ENCODE measurements around the gene KCTD3. TPM values are rescaled to one million over a fixed set of nuclear protein-coding genes. Genes with fewer than 3 reads are reported as not detected.

Gene KCTD3
- total RNA-seq, 4 donors from 2014 or later: 62.4 to 99.8 (median 82.0) TPM

DNA sequence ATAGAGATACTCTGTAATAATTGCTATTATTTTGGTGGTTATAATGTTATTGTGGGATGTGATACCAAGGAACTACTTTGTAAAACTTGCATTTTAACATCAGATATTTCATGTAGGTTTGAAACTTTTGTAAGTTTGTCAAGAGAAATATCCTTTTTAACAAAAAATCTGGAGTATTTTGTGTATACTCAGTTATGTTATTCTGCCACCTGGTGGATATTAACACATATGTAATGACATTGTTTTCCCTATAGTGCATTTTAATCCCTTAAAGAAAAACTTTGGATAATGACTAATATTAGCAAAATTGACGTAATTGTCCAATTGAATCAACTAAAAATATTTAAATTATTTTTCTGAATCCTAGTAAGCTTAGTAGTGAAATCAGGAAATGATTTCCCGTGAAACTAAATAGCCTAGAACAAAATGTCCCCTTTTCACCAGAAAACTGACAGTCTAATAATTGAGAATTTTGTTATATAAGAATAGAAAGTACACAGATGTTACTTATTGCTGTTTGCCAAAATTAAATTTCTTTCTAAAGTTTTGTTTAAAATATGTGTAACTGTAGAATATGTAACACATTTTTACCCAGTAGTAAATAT, 39.6 kb downstream of the KCTD3 start:
- H3K27me3 ChIP-seq: no peaks in the 10 kb centered on the region
- H3K36me3 ChIP-seq: peaks cover 0 to 29% (median 0%) of the 10 kb centered on the region in 3 donors
- peaks cover 0 to 29% (median 6%) of the 10 kb centered on the region in 4 donors for H3K4me1 ChIP-seq
- no peak overlapping the region for H3K4me3 ChIP-seq
- no peak overlapping the region for H3K27ac ChIP-seq
- no peaks in the 10 kb centered on the region for H3K9me3 ChIP-seq
- TF ChIP-seq, protein P1, sequence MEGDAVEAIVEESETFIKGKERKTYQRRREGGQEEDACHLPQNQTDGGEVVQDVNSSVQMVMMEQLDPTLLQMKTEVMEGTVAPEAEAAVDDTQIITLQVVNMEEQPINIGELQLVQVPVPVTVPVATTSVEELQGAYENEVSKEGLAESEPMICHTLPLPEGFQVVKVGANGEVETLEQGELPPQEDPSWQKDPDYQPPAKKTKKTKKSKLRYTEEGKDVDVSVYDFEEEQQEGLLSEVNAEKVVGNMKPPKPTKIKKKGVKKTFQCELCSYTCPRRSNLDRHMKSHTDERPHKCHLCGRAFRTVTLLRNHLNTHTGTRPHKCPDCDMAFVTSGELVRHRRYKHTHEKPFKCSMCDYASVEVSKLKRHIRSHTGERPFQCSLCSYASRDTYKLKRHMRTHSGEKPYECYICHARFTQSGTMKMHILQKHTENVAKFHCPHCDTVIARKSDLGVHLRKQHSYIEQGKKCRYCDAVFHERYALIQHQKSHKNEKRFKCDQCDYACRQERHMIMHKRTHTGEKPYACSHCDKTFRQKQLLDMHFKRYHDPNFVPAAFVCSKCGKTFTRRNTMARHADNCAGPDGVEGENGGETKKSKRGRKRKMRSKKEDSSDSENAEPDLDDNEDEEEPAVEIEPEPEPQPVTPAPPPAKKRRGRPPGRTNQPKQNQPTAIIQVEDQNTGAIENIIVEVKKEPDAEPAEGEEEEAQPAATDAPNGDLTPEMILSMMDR (IDR thresholded peaks at IDR 0.05): peak; percentile 14 to 53 (median 30)
- TF ChIP-seq POLR2A (IDR thresholded peaks at IDR 0.05): no peak
- no peak for DNase-seq (ENCODE audit: low spot score in 2 of 2)
- 77 to 78% methylated on average over 2 of the region's 2 CpGs for WGBS, 2 donors

DNA sequence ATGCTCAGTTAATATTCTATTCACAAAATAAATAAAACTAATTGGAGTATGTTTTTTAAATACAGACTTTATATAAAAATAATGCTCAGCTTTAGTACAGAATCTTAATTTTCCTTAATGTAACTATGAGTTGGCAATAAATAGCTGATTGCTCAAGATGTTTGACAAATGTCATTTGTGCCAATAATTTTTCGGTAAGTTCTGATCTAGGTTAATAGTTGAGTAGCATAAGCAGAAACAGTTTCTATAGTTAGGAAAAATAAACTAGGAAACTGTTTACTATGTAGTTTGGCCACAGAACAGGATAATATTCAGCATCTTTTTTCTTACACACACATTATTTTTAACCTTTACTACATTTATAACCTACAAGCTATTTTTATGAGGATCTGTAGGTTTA, 40.3 kb downstream of the KCTD3 start:
- no peaks in the 10 kb centered on the region for H3K9me3 ChIP-seq
- H3K36me3 ChIP-seq: peaks cover 0 to 34% (median 0%) of the 10 kb centered on the region in 3 donors
- no peak for DNase-seq (ENCODE audit: low spot score in 2 of 2)
- no peak for TF ChIP-seq POLR2A (IDR thresholded peaks at IDR 0.05)
- TF ChIP-seq, protein P1 (IDR thresholded peaks at IDR 0.05): no peak
- no peak for TF ChIP-seq EP300 (IDR thresholded peaks at IDR 0.05)
- 66 to 76% methylated on average over 1 of the region's 1 CpG for WGBS, 2 donors
- H3K27ac ChIP-seq: no peak overlapping the region
- H3K4me3 ChIP-seq: no peak overlapping the region
- H3K27me3 ChIP-seq: no peaks in the 10 kb centered on the region
- H3K4me1 ChIP-seq: peaks cover 0 to 32% (median 6%) of the 10 kb centered on the region in 4 donors

DNA sequence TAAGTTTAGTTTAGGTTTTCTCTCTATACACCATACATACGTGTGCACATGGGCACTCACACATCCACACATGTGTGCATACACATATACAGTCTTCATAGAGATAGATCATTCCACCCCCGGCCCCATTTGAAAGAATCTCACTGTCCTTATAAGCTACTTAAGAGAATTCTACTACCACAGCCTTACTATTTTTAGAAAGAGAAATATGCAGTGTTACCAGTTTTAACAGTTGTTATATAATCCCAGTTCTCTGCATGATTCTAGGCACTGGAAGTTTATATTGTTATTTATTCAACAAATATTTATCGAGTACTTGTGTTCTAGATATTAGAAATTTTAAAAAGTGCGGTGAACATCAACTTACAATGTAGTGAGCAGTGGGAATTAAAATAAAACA, 41.5 kb downstream of the KCTD3 start:
- H3K27ac ChIP-seq: no peak overlapping the region
- H3K4me3 ChIP-seq: no peak overlapping the region
- H3K4me1 ChIP-seq: peaks cover 0 to 33% (median 1%) of the 10 kb centered on the region in 4 donors
- 82 to 87% methylated on average over 4 of the region's 4 CpGs for WGBS, 2 donors
- no peaks in the 10 kb centered on the region for H3K27me3 ChIP-seq
- TF ChIP-seq POLR2A (IDR thresholded peaks at IDR 0.05) (no peak), EP300 (IDR thresholded peaks at IDR 0.05) (no peak)
- TF ChIP-seq, protein P1 (IDR thresholded peaks at IDR 0.05): no peak
- DNase-seq (ENCODE audit: low spot score in 2 of 2): no peak
- peaks cover 0 to 2% (median 0%) of the 10 kb centered on the region in 4 donors for H3K9me3 ChIP-seq
- peaks cover 0 to 46% (median 0%) of the 10 kb centered on the region in 3 donors for H3K36me3 ChIP-seq

DNA sequence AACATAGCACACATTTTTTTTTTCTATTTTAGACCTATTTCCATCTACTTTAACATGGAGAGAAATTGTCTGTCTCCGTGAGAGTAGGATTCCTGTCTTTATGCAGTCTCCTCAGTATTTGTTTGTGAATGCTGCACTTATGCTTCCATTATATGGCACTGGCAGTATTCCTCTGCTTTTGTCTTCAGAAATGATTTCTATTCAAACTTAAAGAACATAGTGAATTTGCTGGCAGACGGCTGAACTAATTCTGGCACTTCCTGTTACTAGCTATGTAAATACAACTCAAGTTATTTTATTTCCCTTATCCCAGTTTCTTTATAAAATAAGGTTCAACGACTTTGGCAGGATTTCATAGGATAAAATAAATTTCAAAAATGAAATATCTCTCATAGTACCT, 45.3 kb downstream of the KCTD3 start:
- DNase-seq (ENCODE audit: low spot score in 2 of 2): no peak
- TF ChIP-seq, protein P1 (IDR thresholded peaks at IDR 0.05): no peak
- no peak for TF ChIP-seq EP300 (IDR thresholded peaks at IDR 0.05)
- no peak for TF ChIP-seq POLR2A (IDR thresholded peaks at IDR 0.05)
- peaks cover 0 to 71% (median 0%) of the 10 kb centered on the region in 3 donors for H3K36me3 ChIP-seq
- no peak overlapping the region for H3K4me3 ChIP-seq
- H3K27ac ChIP-seq: no peak overlapping the region
- peaks cover 0 to 4% (median 0%) of the 10 kb centered on the region in 4 donors for H3K9me3 ChIP-seq
- H3K4me1 ChIP-seq: peaks cover 0 to 7% (median 1%) of the 10 kb centered on the region in 4 donors
- H3K27me3 ChIP-seq: no peaks in the 10 kb centered on the region
- 32 to 37% methylated on average over 3 of the region's 3 CpGs for WGBS, 2 donors

DNA sequence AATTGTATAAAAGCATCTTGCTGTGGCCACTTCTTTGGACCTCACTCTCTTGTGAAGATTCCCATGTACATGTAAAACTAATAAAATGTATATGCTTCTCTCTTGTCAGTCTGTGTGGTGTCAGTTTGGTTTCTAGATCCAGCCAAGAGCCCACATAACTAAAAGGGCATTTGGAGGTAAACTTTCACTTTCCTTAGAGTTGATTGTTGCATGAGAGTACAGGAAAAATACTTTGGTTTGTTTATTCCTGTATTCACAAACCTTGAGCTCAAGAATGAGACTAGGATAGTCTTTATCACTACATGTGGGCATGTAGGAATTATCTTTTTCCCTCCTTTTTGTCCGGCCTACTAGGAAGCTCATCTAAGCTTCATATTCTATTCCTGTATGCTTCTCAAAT, 50.9 kb downstream of the KCTD3 start:
- H3K9me3 ChIP-seq: peaks cover 0 to 4% (median 0%) of the 10 kb centered on the region in 4 donors
- 89 to 90% methylated on average over 1 of the region's 1 CpG for WGBS, 2 donors
- no peaks in the 10 kb centered on the region for H3K4me1 ChIP-seq
- H3K4me3 ChIP-seq: no peak overlapping the region
- TF ChIP-seq, protein P1 (IDR thresholded peaks at IDR 0.05): no peak
- TF ChIP-seq POLR2A (IDR thresholded peaks at IDR 0.05): no peak
- TF ChIP-seq EP300 (IDR thresholded peaks at IDR 0.05): no peak
- H3K27ac ChIP-seq: no peak overlapping the region
- DNase-seq (ENCODE audit: low spot score in 2 of 2): no peak
- peaks cover 0 to 91% (median 2%) of the 10 kb centered on the region in 3 donors for H3K36me3 ChIP-seq
- no peaks in the 10 kb centered on the region for H3K27me3 ChIP-seq
